ENCODE measurements around the gene HELLS. TPM values are rescaled to one million over a fixed set of nuclear protein-coding genes. Genes with fewer than 3 reads are reported as not detected.
A peak's percentile ranks its signal among the peaks of the same experiment; 100 is the strongest.
"Not testable (repeated sequence)": the region's sequence is repeated elsewhere in the genome, so short reads cannot be mapped to it uniquely, and the experiment has no call there.

The HELLS gene
- total RNA-seq, 1 donor: 5.8 TPM

DNA sequence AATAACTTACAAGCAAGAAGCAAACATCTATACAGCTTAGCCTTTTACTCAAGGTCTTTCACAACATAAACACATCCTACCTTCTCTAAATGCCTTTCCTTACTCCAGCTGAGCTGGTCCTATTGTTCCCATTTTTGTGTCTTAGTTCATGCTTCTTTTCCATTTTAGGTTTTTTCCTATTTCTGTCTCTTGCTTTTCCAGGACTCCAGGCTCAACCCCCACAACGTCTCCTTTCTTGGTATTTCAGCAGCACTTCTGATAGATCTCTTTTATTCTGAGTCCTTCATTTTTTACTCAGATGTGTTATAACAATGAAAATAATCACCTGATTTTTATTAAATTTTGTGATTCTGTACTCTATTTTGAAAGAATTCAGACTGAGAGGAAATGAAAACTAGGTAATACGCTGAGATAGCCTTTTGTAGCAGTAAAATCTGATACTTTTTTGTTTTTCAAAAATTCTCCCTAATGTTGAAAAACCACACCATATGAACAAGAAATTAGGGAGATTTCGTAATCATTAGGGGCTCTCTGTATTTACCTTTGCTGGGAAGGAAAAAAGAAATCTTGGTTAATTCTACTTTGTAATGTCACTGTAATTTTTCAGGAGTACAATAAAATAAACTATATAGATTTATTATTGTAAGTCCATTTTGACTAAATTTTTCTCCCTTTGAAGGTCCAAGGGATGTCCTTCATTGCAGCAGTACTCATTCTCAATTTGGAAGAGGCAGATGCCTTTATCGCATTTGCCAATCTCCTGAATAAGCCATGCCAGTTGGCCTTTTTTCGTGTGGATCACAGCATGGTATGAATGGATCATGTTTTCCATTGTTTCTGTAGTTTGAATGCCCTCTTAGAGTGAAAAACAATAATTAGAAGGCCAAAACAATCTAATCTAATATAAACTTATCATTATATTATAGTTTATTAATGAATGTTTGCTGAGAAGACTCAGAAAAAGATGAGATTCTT lies 24.0 kb upstream of the HELLS start:
- Histone ChIP-seq H3K4me3 (ENCODE audit: insufficient read depth, low read length) (no peak overlapping the region), H3K27me3 (ENCODE audit: insufficient read depth, low read length) (no peaks in the 10 kb centered on the region), H4K20me1 (ENCODE audit: insufficient read depth, low read length) (no peaks in the 10 kb centered on the region), H3K79me2 (ENCODE audit: insufficient read depth, low read length) (no peaks in the 10 kb centered on the region), H2AFZ (ENCODE audit: low read length) (no peak overlapping the region), H3K4me1 (ENCODE audit: insufficient read depth, low read length) (peaks cover 3% of the 10 kb centered on the region), H3K27ac (ENCODE audit: low read depth, low read length) (no peak overlapping the region), H3K36me3 (ENCODE audit: insufficient read depth, low read length) (peaks cover 3% of the 10 kb centered on the region), H3K9me3 (ENCODE audit: low read depth, low read length) (no peaks in the 10 kb centered on the region), H3K4me2 (ENCODE audit: insufficient read depth, low read length) (no peak overlapping the region)
- TF ChIP-seq, protein P1, sequence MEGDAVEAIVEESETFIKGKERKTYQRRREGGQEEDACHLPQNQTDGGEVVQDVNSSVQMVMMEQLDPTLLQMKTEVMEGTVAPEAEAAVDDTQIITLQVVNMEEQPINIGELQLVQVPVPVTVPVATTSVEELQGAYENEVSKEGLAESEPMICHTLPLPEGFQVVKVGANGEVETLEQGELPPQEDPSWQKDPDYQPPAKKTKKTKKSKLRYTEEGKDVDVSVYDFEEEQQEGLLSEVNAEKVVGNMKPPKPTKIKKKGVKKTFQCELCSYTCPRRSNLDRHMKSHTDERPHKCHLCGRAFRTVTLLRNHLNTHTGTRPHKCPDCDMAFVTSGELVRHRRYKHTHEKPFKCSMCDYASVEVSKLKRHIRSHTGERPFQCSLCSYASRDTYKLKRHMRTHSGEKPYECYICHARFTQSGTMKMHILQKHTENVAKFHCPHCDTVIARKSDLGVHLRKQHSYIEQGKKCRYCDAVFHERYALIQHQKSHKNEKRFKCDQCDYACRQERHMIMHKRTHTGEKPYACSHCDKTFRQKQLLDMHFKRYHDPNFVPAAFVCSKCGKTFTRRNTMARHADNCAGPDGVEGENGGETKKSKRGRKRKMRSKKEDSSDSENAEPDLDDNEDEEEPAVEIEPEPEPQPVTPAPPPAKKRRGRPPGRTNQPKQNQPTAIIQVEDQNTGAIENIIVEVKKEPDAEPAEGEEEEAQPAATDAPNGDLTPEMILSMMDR (IDR thresholded peaks at IDR 0.05; ENCODE audit: extremely low read depth, low read depth, low read length): no peak
- peak; percentile 45 for DNase-seq (ENCODE audit: insufficient read length, low spot score, missing footprints)

DNA sequence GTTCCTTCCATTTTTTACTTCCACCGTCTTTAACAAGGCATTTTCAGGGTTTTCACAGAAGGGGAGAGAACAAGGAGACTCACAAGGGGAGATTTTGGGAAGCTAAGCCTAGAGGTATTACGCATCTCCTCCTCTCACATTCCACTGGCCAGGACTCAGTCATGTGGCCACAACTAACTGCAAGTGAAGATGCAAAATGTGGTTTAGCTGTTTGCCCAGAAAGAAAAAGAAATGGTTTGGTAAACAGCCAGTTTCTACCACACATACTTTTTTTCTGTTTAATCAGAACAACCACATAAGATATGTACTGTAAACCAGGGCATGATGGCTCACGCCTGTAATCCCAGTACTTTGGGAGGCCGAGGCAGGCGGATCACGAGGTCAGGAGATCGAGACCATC lies 21.4 kb upstream of the HELLS start:
- H3K79me2 ChIP-seq (ENCODE audit: insufficient read depth, low read length): no peaks in the 10 kb centered on the region
- TF ChIP-seq, protein P1 (IDR thresholded peaks at IDR 0.05; ENCODE audit: extremely low read depth, low read depth, low read length): no peak
- H3K9me3 ChIP-seq (ENCODE audit: low read depth, low read length): no peaks in the 10 kb centered on the region
- H3K4me2 ChIP-seq (ENCODE audit: insufficient read depth, low read length): no peak overlapping the region
- peak; percentile 84 for DNase-seq (ENCODE audit: insufficient read length, low spot score, missing footprints)
- H3K4me1 ChIP-seq (ENCODE audit: insufficient read depth, low read length): peaks cover 3% of the 10 kb centered on the region
- no peak overlapping the region for H2AFZ ChIP-seq (ENCODE audit: low read length)
- no peaks in the 10 kb centered on the region for H4K20me1 ChIP-seq (ENCODE audit: insufficient read depth, low read length)
- H3K36me3 ChIP-seq (ENCODE audit: insufficient read depth, low read length): peaks cover 3% of the 10 kb centered on the region
- no peaks in the 10 kb centered on the region for H3K27me3 ChIP-seq (ENCODE audit: insufficient read depth, low read length)
- H3K27ac ChIP-seq (ENCODE audit: low read depth, low read length): no peak overlapping the region
- no peak overlapping the region for H3K4me3 ChIP-seq (ENCODE audit: insufficient read depth, low read length)

GRCh38 chr10:94524711-94525110 lies 20.9 kb upstream of the HELLS start:
- Histone ChIP-seq H3K27me3 (ENCODE audit: insufficient read depth, low read length) (no peaks in the 10 kb centered on the region), H3K4me2 (ENCODE audit: insufficient read depth, low read length) (no peak overlapping the region), H3K4me1 (ENCODE audit: insufficient read depth, low read length) (peaks cover 3% of the 10 kb centered on the region), H3K27ac (ENCODE audit: low read depth, low read length) (no peak overlapping the region), H4K20me1 (ENCODE audit: insufficient read depth, low read length) (no peaks in the 10 kb centered on the region), H3K79me2 (ENCODE audit: insufficient read depth, low read length) (no peaks in the 10 kb centered on the region), H3K9me3 (ENCODE audit: low read depth, low read length) (no peaks in the 10 kb centered on the region), H2AFZ (ENCODE audit: low read length) (no peak overlapping the region), H3K36me3 (ENCODE audit: insufficient read depth, low read length) (peaks cover 3% of the 10 kb centered on the region), H3K4me3 (ENCODE audit: insufficient read depth, low read length) (no peak overlapping the region)
- TF ChIP-seq, protein P1 (IDR thresholded peaks at IDR 0.05; ENCODE audit: extremely low read depth, low read depth, low read length): no peak
- no peak for DNase-seq (ENCODE audit: insufficient read length, low spot score, missing footprints)

- H4K20me1 ChIP-seq (ENCODE audit: insufficient read depth, low read length); H3K4me2 ChIP-seq (ENCODE audit: insufficient read depth, low read length); H3K79me2 ChIP-seq (ENCODE audit: insufficient read depth, low read length); H2AFZ ChIP-seq (ENCODE audit: low read length); DNase-seq (ENCODE audit: insufficient read length, low spot score, missing footprints); H3K4me1 ChIP-seq (ENCODE audit: insufficient read depth, low read length); H3K4me3 ChIP-seq (ENCODE audit: insufficient read depth, low read length); H3K9me3 ChIP-seq (ENCODE audit: low read depth, low read length); H3K27ac ChIP-seq (ENCODE audit: low read depth, low read length); H3K36me3 ChIP-seq (ENCODE audit: insufficient read depth, low read length); H3K27me3 ChIP-seq (ENCODE audit: insufficient read depth, low read length): not testable (repeated sequence)
These were observed 14.0 kb upstream of the HELLS start for GRCh38 chr10:94531550-94531949.
